Measurements from ENCODE around the gene FGF22.

DNA sequence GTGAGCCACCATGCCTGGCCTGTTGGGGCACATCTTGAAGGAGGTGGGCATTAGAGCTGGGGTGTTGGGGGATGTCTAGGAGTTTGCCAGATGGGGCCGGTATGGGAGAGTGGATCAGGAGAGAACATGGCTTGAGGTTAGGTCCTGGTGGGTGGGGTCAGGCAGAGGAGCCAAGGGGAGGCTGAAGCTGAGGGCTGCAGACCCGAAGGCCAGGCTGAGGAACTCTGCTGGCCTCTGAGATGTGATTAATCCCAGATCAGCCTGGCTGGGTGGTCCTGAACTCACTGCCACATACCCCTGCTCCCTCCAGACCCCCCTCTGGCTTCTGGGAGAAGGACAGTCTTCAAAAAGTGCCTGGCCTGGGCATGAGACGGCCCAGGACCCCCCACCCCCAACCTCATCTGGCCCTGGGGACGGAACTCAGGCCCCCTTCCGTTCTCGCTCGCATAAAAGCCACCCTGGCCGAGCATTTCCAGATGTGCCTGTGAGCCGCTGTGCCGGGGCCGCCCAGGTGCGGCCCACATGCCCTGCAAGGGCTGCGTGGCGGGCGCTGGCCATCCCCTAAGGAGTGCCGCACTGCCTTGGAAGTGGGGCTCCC lies 39.2 kb downstream of the FGF22 start:
- no peak for TF ChIP-seq YY1 (IDR thresholded peaks at IDR 0.05)
- TF ChIP-seq SP1 (IDR thresholded peaks at IDR 0.05) = no peak
- TF ChIP-seq, protein P1, sequence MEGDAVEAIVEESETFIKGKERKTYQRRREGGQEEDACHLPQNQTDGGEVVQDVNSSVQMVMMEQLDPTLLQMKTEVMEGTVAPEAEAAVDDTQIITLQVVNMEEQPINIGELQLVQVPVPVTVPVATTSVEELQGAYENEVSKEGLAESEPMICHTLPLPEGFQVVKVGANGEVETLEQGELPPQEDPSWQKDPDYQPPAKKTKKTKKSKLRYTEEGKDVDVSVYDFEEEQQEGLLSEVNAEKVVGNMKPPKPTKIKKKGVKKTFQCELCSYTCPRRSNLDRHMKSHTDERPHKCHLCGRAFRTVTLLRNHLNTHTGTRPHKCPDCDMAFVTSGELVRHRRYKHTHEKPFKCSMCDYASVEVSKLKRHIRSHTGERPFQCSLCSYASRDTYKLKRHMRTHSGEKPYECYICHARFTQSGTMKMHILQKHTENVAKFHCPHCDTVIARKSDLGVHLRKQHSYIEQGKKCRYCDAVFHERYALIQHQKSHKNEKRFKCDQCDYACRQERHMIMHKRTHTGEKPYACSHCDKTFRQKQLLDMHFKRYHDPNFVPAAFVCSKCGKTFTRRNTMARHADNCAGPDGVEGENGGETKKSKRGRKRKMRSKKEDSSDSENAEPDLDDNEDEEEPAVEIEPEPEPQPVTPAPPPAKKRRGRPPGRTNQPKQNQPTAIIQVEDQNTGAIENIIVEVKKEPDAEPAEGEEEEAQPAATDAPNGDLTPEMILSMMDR (IDR thresholded peaks at IDR 0.05; ENCODE audit: low read depth, low read length, missing input control) = no peak
- TF ChIP-seq ZBTB33 (IDR thresholded peaks at IDR 0.05) = no peak
- no peak for TF ChIP-seq MAX (IDR thresholded peaks at IDR 0.05)

All from liver (tissue), 3 donors.